IMR-90 (cell line): Measurements from ENCODE around the gene CHRNB4. TPM values are rescaled to one million over a fixed set of nuclear protein-coding genes. Genes with fewer than 3 reads are reported as not detected.

ENCODE experiments used
- ATAC-seq: fragments of 200-7000 bp; cut with Tn5 transposase; 2 replicates; pipeline ENCODE4 v1.9.1; 2020; ENCODE audit warnings: low read depth, mild to moderate bottlenecking, moderate library complexity
- BruUV-seq: library from RNA; stranded (reverse); fragments of 400-500 nt; replicated peaks from 2 replicates; lab custom pipeline; 2021; lab: Mats Ljungman, UMichigan
- CTCF ChIA-PET: fragments of 300-600 bp; formaldehyde crosslinking; extraction: SDS; loops from one replicate; lab custom pipeline; 2021; ENCODE audit warnings: antibody characterized with exemption; lab: Yijun Ruan, JAX
- POLR2A ChIA-PET: fragments of 300-600 bp; sonication (Branson Sonifier 250); formaldehyde crosslinking; loops from one replicate; lab custom pipeline; 2022; ENCODE audit warnings: antibody characterized with exemption; ENCODE audit not compliant: unreplicated experiment; lab: Charles Lee
- DNase-seq: peaks from one replicate; pipeline ENCODE4 v3.0.0; 2013
- H2AFZ ChIP-seq: replicated peaks from 2 replicates; pipeline ENCODE3; 2013; ENCODE audit warnings: low read length, mild to moderate bottlenecking; ENCODE audit not compliant: poor library complexity
- H2AK5ac ChIP-seq: 2 replicates; pipeline ENCODE4 v1.6.1; 2013; ENCODE audit warnings: low read depth, low read length, inconsistent platforms
- H2AK9ac ChIP-seq: replicated peaks from 2 replicates; pipeline ENCODE3; 2013; ENCODE audit warnings: mild to moderate bottlenecking, low read depth, low read length, moderate library complexity; ENCODE audit not compliant: poor library complexity
- H2BK120ac ChIP-seq: 2 replicates; pipeline ENCODE4 v1.6.1; 2013; ENCODE audit warnings: low read depth, low read length, inconsistent platforms
- H2BK15ac ChIP-seq: 3 replicates; pipeline ENCODE4 v1.6.1; 2013; ENCODE audit warnings: low read depth, low read length, inconsistent platforms
- H2BK20ac ChIP-seq: 2 replicates; pipeline ENCODE4 v1.6.1; 2013; ENCODE audit warnings: low read depth, mild to moderate bottlenecking, inconsistent platforms, low read length, moderate library complexity
- H2BK5ac ChIP-seq: 2 replicates; pipeline ENCODE4 v1.6.1; 2013; ENCODE audit warnings: mild to moderate bottlenecking, low read depth, low read length, inconsistent platforms; ENCODE audit not compliant: poor library complexity, severe bottlenecking
- H3K14ac ChIP-seq: replicated peaks from 2 replicates; pipeline ENCODE4 v1.6.1; 2013; ENCODE audit warnings: low read depth, low read length, inconsistent platforms
- H3K18ac ChIP-seq: 2 replicates; pipeline ENCODE4 v1.6.1; 2013; ENCODE audit warnings: low read depth, low read length, control low read depth
- H3K23ac ChIP-seq: 2 replicates; pipeline ENCODE4 v1.6.1; 2013; ENCODE audit warnings: low read depth, low read length, inconsistent platforms
- H3K27ac ChIP-seq: 2 replicates; pipeline ENCODE4 v1.5.1; 2013; ENCODE audit warnings: mild to moderate bottlenecking, control low read depth, low read length; ENCODE audit not compliant: insufficient read depth
- H3K27me3 ChIP-seq: 2 replicates; pipeline ENCODE4 v1.6.1; 2013; ENCODE audit warnings: low read length; ENCODE audit not compliant: control insufficient read depth, insufficient read depth
- H3K36me3 ChIP-seq: 2 replicates; pipeline ENCODE4 v1.6.1; 2013; ENCODE audit warnings: low read length, mixed read lengths; ENCODE audit not compliant: control insufficient read depth, insufficient read depth
- H3K4ac ChIP-seq: 2 replicates; pipeline ENCODE4 v1.6.1; 2013; ENCODE audit warnings: low read depth, low read length, inconsistent platforms
- H3K4me1 ChIP-seq: 2 replicates; pipeline ENCODE4 v1.6.1; 2013; ENCODE audit warnings: low read length, mixed read lengths; ENCODE audit not compliant: control insufficient read depth, insufficient read depth
- H3K4me2 ChIP-seq: 2 replicates; pipeline ENCODE4 v1.6.1; 2013; ENCODE audit warnings: low read depth, mild to moderate bottlenecking, control low read depth, low read length, moderate library complexity
- H3K4me3 ChIP-seq: 2 replicates; pipeline ENCODE4 v1.5.1; 2013; ENCODE audit warnings: low read depth, mild to moderate bottlenecking, control low read depth, low read length, moderate library complexity; ENCODE audit not compliant: insufficient read depth
- H3K56ac ChIP-seq: 2 replicates; pipeline ENCODE4 v1.6.1; 2013; ENCODE audit warnings: low read length, inconsistent platforms; ENCODE audit not compliant: insufficient read depth; ENCODE audit errors: extremely low read depth
- H3K79me1 ChIP-seq, 2 experiments: 2 replicates each; pipeline ENCODE4 v1.6.1; 2013; ENCODE audit warnings: low read length in 2 of 2, inconsistent platforms in 1 of 2, low read depth in 1 of 2
- H3K9ac ChIP-seq: 2 replicates; pipeline ENCODE4 v1.6.1; 2013; ENCODE audit warnings: low read depth, low read length, control low read depth
- H3K9me1 ChIP-seq: 2 replicates; pipeline ENCODE4 v1.6.1; 2013; ENCODE audit warnings: low read length, inconsistent platforms; ENCODE audit not compliant: insufficient read depth
- H3K9me3 ChIP-seq: 2 replicates; pipeline ENCODE4 v1.6.1; 2013; ENCODE audit warnings: low read length; ENCODE audit not compliant: control insufficient read depth, insufficient read depth
- H4K20me1 ChIP-seq: 2 replicates; pipeline ENCODE4 v1.6.1; 2013; ENCODE audit warnings: low read length, inconsistent platforms; ENCODE audit not compliant: insufficient read depth
- H4K5ac ChIP-seq: 2 replicates; pipeline ENCODE4 v1.6.1; 2013; ENCODE audit warnings: mild to moderate bottlenecking, low read depth, low read length, control low read depth
- H4K8ac ChIP-seq, 2 experiments: 2 replicates each; pipeline ENCODE4 v1.6.1; 2013; ENCODE audit warnings: low read depth in 2 of 2, low read length in 2 of 2, control low read depth in 1 of 2, inconsistent platforms in 1 of 2
- H4K91ac ChIP-seq: 2 replicates; pipeline ENCODE4 v1.6.1; 2013; ENCODE audit warnings: low read depth, low read length, inconsistent platforms; ENCODE audit not compliant: insufficient read depth
- CEBPB ChIP-seq: IDR thresholded peaks from 2 replicates; pipeline ENCODE4 v1.6.1; 2012; ENCODE audit warnings: low read depth, low read length, improper control_type of control experiment
- CHD1 ChIP-seq: IDR thresholded peaks from 2 replicates; pipeline ENCODE4 v1.6.1; 2012; ENCODE audit warnings: low read depth, low read length, improper control_type of control experiment
- FOS ChIP-seq: fragments of 150-350 bp; IDR thresholded peaks from 2 replicates; pipeline ENCODE4 v1.6.1; 2016; ENCODE audit warnings: low read depth, low read length
- MAFK ChIP-seq: IDR thresholded peaks from 2 replicates; pipeline ENCODE4 v1.6.1; 2012; ENCODE audit warnings: low read depth, low read length, improper control_type of control experiment
- NFE2L2 ChIP-seq: fragments of 150-350 bp; IDR thresholded peaks from 2 replicates; pipeline ENCODE4 v1.6.1; 2016; ENCODE audit warnings: low read depth, mild to moderate bottlenecking, low read length
- POLR2A ChIP-seq: IDR thresholded peaks from 2 replicates; pipeline ENCODE4 v1.6.1; 2012; ENCODE audit warnings: mild to moderate bottlenecking, low read depth, low read length
- SMC3 ChIP-seq: fragments of 150-350 bp; IDR thresholded peaks from 2 replicates; pipeline ENCODE4 v1.6.1; 2016; ENCODE audit warnings: low read depth, mild to moderate bottlenecking, antibody characterized with exemption, low read length, moderate library complexity
- WGBS, 2 experiments: methylation state at CpG; one replicate each; pipeline versions ENCODE4 v1.1.5 to v1.1.7; 2013; ENCODE audit warnings: missing lambda C conversion rate in 2 of 2; ENCODE audit not compliant: insufficient read length in 1 of 2; ENCODE audit errors: extremely low coverage in 2 of 2; 5-methylcytosine and 5-hydroxymethylcytosine counted together
- dilution Hi-C: fragments of 300-500 bp; cut with HindIII; formaldehyde crosslinking; loops from one replicate; pipeline ENCODE4 v1.14.3; 2018; ENCODE audit warnings: low sequenced_read_pairs; ENCODE audit not compliant: unreplicated experiment
- in situ Hi-C: fragments of 300-500 bp; cut with MboI; formaldehyde crosslinking; loops from 3 replicates; pipeline ENCODE4 v1.14.3; 2019; ENCODE audit warnings: low sequenced_read_pairs, inconsistent platforms, mixed read lengths
- intact Hi-C: fragments of 100-400 bp; cut with micrococcal nuclease; formaldehyde crosslinking; loops from 2 replicates; pipeline ENCODE4 v1.10.0; 2022
- polyA plus RNA-seq, 3 experiments: library from polyadenylated mRNA; depleted of rRNA; stranded (reverse); fragments of >200 nt; gene quantifications; 2 replicates each; pipeline ENCODE4 v1.2.3, GENCODE V29; 2012; ENCODE audit warnings: low replicate concordance in 1 of 3
- total RNA-seq: library from RNA; depleted of rRNA; stranded (reverse); fragments of >200 nt; gene quantifications from 2 replicates; pipeline ENCODE4 v1.2.3, GENCODE V29; 2012
- TF ChIP-seq, protein P1 (sequence below): conservative IDR thresholded peaks from 2 replicates; pipeline ENCODE4 v1.5.1; 2012; ENCODE audit warnings: mild to moderate bottlenecking, low read depth, low read length, improper control_type of control experiment
- TF ChIP-seq, protein P2 (sequence below): fragments of 150-350 bp; IDR thresholded peaks from 2 replicates; pipeline ENCODE4 v1.6.1; 2016; ENCODE audit warnings: low read depth, mild to moderate bottlenecking, low read length, moderate library complexity, borderline replicate concordance
- TF ChIP-seq, protein P3 (sequence below): fragments of 150-350 bp; IDR thresholded peaks from 2 replicates; pipeline ENCODE4 v1.6.1; 2017; ENCODE audit warnings: mild to moderate bottlenecking, antibody characterized with exemption, low read length, low read depth

CHRNB4 gene
- total and polyA plus RNA-seq, 2 of the 4 experiments (the other 2 are of a cell fraction): not detected

DNA sequence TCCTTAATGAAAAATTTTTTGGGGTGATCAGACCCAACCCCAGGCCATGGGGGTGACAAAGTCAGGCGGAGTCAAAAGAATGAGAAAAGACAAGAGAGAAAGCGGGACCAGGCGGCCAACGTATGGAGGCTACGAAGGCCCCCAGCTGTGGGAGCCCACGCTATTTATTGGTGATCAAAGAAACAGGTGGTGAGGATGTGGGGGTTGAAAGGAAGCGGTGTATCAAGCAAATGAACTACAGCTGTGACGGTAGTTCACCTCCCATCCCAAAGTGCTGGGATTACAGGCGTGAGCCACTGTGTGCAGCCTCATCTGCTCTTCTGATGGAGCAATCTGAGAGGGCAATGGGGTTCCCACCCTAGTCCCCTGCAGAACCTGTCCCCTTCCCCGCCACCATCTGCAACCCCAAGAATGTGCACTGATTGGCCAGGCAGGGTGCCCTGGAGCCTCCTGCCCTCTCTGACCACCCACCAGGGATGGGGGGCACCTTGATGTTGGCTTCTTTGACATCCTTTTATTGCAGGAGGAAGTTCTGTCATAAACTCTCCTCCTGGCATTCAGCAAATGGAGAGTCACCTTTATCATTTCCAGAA, 19.1 kb downstream of the CHRNB4 start:
- Histone ChIP-seq H3K14ac (no peak overlapping the region), H2BK15ac (no peak overlapping the region), H2BK120ac (no peak overlapping the region), H4K8ac (no peak overlapping the region), H2AFZ (no peak overlapping the region), H3K9me3 (no peaks in the 10 kb centered on the region), H4K5ac (no peak overlapping the region), H2BK20ac (no peak overlapping the region), H3K79me1 (no peaks in the 10 kb centered on the region), H3K4ac (no peak overlapping the region), H3K18ac (no peak overlapping the region), H2AK5ac (no peak overlapping the region), H3K36me3 (no peaks in the 10 kb centered on the region), H2AK9ac (no peak overlapping the region), H4K91ac (no peak overlapping the region), H3K9ac (no peak overlapping the region), H3K27ac (no peak overlapping the region), H3K23ac (no peak overlapping the region), H4K20me1 (peaks cover 6% of the 10 kb centered on the region), H3K27me3 (peaks cover 67% of the 10 kb centered on the region), H3K9me1 (no peaks in the 10 kb centered on the region), H3K56ac (no peak overlapping the region), H3K4me1 (no peaks in the 10 kb centered on the region), H3K4me2 (no peak overlapping the region), H3K4me3 (no peak overlapping the region), H2BK5ac (no peak overlapping the region)
- intact Hi-C loops: no loop called here
- no peak for ATAC-seq
- dilution Hi-C loops: no loop called here
- WGBS, 2 experiments: 86% methylated on average over 5 of the region's 10 CpGs; no CpG with 5 or more reads in 1 of the 2 experiments
- TF ChIP-seq, protein P1, sequence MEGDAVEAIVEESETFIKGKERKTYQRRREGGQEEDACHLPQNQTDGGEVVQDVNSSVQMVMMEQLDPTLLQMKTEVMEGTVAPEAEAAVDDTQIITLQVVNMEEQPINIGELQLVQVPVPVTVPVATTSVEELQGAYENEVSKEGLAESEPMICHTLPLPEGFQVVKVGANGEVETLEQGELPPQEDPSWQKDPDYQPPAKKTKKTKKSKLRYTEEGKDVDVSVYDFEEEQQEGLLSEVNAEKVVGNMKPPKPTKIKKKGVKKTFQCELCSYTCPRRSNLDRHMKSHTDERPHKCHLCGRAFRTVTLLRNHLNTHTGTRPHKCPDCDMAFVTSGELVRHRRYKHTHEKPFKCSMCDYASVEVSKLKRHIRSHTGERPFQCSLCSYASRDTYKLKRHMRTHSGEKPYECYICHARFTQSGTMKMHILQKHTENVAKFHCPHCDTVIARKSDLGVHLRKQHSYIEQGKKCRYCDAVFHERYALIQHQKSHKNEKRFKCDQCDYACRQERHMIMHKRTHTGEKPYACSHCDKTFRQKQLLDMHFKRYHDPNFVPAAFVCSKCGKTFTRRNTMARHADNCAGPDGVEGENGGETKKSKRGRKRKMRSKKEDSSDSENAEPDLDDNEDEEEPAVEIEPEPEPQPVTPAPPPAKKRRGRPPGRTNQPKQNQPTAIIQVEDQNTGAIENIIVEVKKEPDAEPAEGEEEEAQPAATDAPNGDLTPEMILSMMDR: no peak
- TF ChIP-seq CEBPB (no peak), NFE2L2 (no peak), MAFK (no peak), CHD1 (no peak), POLR2A (no peak), FOS (no peak), SMC3 (no peak)
- TF ChIP-seq, protein P2, sequence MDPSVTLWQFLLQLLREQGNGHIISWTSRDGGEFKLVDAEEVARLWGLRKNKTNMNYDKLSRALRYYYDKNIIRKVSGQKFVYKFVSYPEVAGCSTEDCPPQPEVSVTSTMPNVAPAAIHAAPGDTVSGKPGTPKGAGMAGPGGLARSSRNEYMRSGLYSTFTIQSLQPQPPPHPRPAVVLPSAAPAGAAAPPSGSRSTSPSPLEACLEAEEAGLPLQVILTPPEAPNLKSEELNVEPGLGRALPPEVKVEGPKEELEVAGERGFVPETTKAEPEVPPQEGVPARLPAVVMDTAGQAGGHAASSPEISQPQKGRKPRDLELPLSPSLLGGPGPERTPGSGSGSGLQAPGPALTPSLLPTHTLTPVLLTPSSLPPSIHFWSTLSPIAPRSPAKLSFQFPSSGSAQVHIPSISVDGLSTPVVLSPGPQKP: no peak
- TF ChIP-seq, protein P3, sequence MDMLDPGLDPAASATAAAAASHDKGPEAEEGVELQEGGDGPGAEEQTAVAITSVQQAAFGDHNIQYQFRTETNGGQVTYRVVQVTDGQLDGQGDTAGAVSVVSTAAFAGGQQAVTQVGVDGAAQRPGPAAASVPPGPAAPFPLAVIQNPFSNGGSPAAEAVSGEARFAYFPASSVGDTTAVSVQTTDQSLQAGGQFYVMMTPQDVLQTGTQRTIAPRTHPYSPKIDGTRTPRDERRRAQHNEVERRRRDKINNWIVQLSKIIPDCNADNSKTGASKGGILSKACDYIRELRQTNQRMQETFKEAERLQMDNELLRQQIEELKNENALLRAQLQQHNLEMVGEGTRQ: no peak
- ChIA-PET CTCF (no interaction called here), POLR2A (no interaction called here)
- no peak for DNase-seq
- in situ Hi-C loops: no loop called here
- BruUV-seq: no TSS peak
